HG02970 (cell line): Measurements from ENCODE around the gene TMEM63C.

Experiments used
- ATAC-seq: cut with Tn5 transposase; IDR thresholded peaks from one replicate; pipeline ENCODE4 v1.9.1; 2021; ENCODE audit warnings: mild to moderate bottlenecking, moderate library complexity, moderate number of reproducible peaks; ENCODE audit not compliant: unreplicated experiment, low FRiP score

Gene TMEM63C

DNA sequence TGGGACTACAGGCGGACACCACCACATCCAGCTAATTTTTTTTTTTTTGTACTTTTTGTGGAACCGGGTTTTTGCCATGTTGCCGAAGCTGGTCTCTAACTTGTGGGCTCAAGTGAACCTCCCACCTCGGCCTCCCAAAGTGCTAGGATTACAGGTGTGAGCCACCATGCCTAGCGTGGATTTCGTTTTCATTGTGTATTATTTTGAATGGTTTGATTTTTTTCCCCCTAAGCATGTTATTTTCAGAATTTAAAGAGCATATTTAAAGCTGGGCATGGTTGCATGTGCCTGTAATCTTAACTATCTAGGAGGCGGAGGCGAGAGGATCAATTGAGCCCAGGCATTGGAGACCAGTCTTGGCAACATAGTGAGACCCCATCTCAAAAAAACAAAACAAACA, 13.1 kb downstream of the TMEM63C start:
- ATAC-seq = no peak

GRCh38 chr14:77195766-77196165, 14.2 kb downstream of the TMEM63C start:
- ATAC-seq = no peak

DNA sequence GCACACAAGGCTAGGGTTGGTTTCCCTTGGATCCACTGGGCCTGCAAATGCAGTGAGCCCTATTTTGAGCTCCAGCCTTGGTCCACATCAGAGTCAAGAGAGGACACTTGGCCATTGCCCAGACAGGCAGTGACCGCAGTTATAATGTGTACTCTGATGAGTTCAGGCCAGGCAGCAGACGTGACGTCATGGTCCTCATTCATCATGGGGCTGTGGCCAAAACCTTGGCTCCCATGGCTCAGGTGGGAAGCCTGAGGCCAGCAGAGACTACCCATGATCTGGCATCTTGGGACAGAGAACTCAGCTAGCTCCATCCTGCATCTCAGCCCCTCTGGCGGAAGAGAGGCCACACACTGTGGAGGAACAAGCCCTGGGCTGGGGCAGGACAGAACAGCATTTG, 16.4 kb downstream of the TMEM63C start:
- no peak for ATAC-seq

DNA sequence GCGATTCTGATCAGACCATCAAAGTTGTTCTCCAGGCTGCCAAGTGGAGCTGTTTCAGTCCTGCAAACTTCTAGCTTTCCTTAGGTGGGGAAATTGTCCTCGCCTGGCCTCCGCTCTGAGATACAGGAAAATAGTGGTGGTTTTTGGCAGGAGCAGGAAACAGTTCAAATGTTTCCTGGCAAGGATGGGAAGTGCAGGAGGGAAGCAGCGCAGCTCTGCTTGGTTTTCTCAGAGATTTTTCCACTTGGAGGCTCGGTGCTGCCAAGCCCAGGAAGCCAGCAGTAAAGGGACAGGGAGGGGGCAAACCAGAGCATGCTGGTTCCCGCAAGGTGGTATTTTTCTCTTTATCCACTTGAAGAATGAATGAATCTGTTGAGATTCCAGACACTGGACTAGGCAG, 17.0 kb downstream of the TMEM63C start:
- no peak for ATAC-seq

GRCh38 chr14:77199590-77199989, 18.0 kb downstream of the TMEM63C start:
- ATAC-seq = no peak

GRCh38 chr14:77200406-77200985, 18.9 kb downstream of the TMEM63C start:
- no peak for ATAC-seq

DNA sequence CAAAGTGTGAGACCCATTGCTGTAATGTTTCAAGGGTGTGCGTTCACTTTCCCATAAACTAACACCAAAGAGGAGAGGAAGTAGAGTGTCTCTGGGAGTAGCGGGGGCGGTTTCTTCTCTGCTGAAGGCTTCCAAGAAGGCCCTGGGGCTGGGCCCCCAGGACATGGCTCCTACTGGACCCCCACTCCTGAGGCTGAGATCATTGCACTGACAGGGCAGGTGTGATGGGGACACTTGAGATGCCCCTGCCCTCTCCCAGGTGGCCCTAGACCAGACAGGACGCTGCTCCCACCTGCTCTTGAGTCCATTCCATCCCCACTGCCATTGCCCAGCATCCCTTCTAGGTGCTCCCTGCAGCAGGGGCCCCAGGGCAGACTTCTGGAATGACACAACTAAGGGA, 20.1 kb downstream of the TMEM63C start:
- ATAC-seq = no peak

GRCh38 chr14:77203611-77204458, 22.2 kb downstream of the TMEM63C start:
- ATAC-seq = no peak

GRCh38 chr14:77204459-77204771, 22.8 kb downstream of the TMEM63C start:
- ATAC-seq = no peak

GRCh38 chr14:77204907-77205306, 23.3 kb downstream of the TMEM63C start:
- ATAC-seq = no peak

GRCh38 chr14:77205566-77205965, 24.0 kb downstream of the TMEM63C start:
- ATAC-seq = no peak

DNA sequence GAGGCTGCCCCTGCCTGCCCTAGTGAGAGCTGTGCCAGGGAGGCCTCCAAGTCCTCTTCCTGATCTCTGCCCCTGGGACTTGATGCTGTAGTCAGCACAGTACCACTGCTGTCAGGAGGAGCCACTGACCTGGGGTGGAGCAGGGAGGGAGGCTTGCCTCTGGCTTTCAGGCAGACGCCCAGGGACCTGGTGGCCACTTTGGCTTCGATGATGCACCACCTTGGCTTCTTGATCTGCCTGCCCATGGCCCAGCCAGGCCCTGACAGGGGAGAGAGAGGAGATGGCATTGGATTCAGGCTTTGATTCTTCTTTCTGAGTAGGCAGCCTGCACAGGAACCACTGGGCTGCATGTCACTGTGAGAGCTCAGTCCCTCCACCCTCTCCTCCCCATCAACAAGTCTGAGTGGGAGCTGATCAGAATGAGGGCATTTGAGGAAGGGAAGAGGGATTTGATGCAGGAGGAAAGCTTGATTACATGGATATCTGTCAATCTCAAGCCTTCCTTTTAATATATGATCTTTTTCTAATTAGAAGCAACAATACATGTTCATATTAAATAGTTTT, 24.7 kb downstream of the TMEM63C start:
- no peak for ATAC-seq

GRCh38 chr14:77206877-77207389, 25.3 kb downstream of the TMEM63C start:
- no peak for ATAC-seq

DNA sequence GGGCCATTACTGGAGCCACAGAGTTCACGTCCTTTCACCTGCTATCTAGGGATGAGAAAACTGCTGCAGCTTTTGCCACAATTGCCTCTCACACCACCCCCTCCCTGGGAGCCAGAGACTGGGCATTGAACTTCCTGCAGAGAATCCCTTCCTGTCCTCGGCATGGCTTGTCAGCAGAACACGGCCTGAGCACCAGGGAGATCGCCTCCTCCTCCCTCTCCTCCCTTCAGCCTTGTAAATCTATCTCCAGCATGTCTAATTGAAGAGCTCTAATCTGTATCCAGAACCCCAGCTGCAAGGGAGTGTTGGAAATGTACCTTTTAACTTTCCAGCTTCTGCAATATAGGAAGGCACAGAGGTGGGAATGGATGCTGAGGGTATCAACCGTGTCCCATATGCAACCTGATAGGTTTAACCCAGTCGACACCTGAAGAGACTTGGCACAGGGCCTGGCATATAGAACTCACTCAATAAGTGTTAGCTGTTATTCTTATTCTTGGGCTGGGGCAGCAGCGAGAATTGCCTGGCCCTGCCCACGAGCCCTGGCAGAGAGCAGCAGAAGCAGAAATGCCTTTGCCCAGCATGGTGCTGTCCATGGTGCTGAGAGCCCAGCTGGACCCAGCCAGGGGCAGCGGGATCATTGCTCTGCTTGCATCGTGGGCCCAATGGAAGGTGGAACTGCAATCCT, 26.8 kb downstream of the TMEM63C start:
- ATAC-seq = no peak

- no peak for ATAC-seq
Observed at GRCh38 chr14:77208979-77209318, 27.4 kb downstream of the TMEM63C start.

GRCh38 chr14:77212097-77212870, 30.7 kb downstream of the TMEM63C start:
- no peak for ATAC-seq

- peak; percentile 62 for ATAC-seq
Observed at GRCh38 chr14:77212943-77213678, 31.5 kb downstream of the TMEM63C start.

- ATAC-seq = no peak
Observed at GRCh38 chr14:77213679-77214016, 32.0 kb downstream of the TMEM63C start.

DNA sequence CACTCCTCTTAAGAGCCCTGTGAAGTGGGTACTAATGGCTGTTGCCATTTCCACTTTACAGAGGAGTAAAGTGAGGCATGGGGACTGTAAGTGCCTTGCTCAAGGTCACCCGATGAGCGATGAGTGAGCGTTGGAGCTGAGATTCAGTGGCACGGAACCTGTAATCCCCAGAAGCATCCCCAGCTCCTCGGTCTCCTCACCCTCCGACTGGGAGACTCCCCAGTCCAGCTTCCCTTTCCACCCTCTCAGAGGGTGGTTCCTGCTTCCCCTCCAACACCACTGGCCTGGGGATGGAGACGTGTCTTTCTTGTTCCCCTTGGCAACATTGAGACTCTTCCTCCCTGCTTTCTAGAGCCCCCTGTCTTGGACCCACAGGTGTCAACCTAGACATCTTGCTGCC, 32.6 kb downstream of the TMEM63C start:
- ATAC-seq = no peak

- ATAC-seq = no peak
Observed at GRCh38 chr14:77217551-77217950, 36.0 kb downstream of the TMEM63C start.
